Mesodermal cell (in vitro differentiated cells): ENCODE data around the gene CSTB.

ENCODE experiments used
- H3K27ac ChIP-seq: 2 replicates; pipeline ENCODE4 v1.7.0; 2013; ENCODE audit warnings: mild to moderate bottlenecking, low read depth, low read length, moderate library complexity; ENCODE audit not compliant: severe bottlenecking
- H3K36me3 ChIP-seq: 2 replicates; pipeline ENCODE4 v1.7.1; 2013; ENCODE audit warnings: mild to moderate bottlenecking, low read length, moderate library complexity; ENCODE audit not compliant: control insufficient read depth, insufficient read depth
- H3K4me1 ChIP-seq: one replicate; pipeline ENCODE4 v1.7.1; 2013; ENCODE audit warnings: mild to moderate bottlenecking, low read length; ENCODE audit not compliant: insufficient read depth, control insufficient read depth, poor library complexity, severe bottlenecking
- H3K4me3 ChIP-seq: 2 replicates; pipeline ENCODE4 v1.7.0; 2013; ENCODE audit warnings: low read length, control low read depth, mild to moderate bottlenecking; ENCODE audit not compliant: insufficient read depth, poor library complexity, severe bottlenecking; ENCODE audit errors: extremely low read depth
- H3K9me3 ChIP-seq: 2 replicates; pipeline ENCODE4 v1.7.1; 2013; ENCODE audit warnings: mild to moderate bottlenecking, low read length, moderate library complexity; ENCODE audit not compliant: control insufficient read depth
- WGBS, 2 experiments: methylation state at CpG; one replicate each; pipeline ENCODE4 v1.1.5; 2013; ENCODE audit warnings: missing lambda C conversion rate in 2 of 2; ENCODE audit not compliant: insufficient coverage in 2 of 2; 5-methylcytosine and 5-hydroxymethylcytosine counted together

The CSTB gene

DNA sequence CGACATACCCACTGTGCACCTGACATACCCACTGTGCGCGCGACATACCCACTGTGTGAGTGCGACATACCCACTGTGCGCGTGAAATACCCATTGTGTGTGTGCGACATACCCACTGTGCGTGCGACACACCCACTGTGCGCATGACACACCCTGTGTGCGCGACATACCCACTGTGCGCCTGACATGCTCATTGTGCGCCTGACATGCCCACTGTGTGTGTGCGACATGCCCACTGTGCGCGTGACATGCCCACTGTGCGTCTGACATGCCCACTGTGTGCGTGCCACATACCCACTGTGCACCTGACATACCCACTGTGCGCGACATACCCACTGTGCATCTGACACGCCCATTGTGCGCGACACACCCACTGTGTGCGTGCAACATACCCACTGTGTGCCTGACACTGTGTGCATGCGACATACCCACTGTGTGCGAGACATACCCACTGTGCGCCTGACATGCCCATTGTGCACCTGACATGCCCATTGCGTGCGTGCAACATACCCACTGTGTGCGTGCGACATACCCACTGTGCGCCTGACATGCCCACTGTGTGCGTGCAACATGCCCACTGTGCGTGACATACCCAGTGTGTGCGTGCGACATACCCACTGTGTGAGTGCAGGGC is 10.8 kb upstream of the CSTB start:
- Histone ChIP-seq H3K4me1 (peaks cover 5% of the 10 kb centered on the region), H3K36me3 (peaks cover 11% of the 10 kb centered on the region), H3K9me3 (no peaks in the 10 kb centered on the region), H3K27ac (no peak overlapping the region), H3K4me3 (no peak overlapping the region)
- WGBS, 2 experiments: 96% methylated on average over 37 to 38 of the region's 38 CpGs

DNA sequence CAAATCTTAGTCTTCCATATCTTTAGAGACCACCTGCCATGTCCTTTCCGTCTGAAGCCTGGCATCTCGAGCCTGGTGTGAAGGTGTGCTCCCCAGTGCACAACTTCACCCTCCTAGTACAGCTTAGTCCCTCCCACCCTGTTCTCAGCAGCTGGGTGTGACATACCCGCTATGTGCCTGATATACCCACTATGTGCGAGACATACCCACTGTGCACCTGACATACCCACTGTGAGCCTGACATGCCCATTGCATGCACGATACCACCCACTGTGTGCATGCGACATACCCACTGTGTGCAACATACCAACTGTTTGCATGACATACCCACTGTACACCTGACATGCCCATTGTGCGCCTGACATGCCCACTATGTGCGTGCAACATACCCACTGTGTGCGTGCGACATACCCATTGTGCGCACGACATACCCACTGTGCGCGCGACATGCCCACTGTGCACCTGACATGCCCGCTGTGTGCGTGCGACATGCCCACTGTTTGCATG is 10.2 kb upstream of the CSTB start:
- H3K36me3 ChIP-seq: peaks cover 6% of the 10 kb centered on the region
- H3K4me3 ChIP-seq: no peak overlapping the region
- H3K27ac ChIP-seq: no peak overlapping the region
- 91 to 94% methylated on average over 18 of the region's 18 CpGs for WGBS, 2 experiments
- no peaks in the 10 kb centered on the region for H3K9me3 ChIP-seq
- peaks cover 5% of the 10 kb centered on the region for H3K4me1 ChIP-seq

DNA sequence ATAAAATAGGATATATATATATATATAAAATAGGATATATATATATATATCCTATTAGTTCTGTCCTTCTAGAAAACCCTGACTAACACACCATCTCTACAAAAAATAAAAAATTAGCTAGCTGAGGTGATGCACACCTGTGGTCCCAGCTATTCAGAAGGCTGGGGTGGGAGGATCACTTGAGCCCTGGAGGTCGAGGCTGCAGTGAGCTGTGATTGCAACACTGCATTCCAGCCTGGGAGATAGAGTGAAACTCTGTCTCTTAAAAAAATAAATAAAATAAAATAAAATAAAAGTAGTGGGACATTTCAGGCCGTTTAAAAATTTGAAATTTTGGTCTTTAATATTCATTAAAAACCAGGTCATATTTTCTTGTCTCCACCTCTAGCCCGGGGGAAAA is 9.0 kb upstream of the CSTB start:
- Histone ChIP-seq H3K36me3 (no peaks in the 10 kb centered on the region), H3K4me1 (no peaks in the 10 kb centered on the region), H3K4me3 (no peak overlapping the region), H3K27ac (no peak overlapping the region), H3K9me3 (no peaks in the 10 kb centered on the region)
- no CpG with 5 or more reads among the region's 3 CpGs for WGBS, 2 experiments

DNA sequence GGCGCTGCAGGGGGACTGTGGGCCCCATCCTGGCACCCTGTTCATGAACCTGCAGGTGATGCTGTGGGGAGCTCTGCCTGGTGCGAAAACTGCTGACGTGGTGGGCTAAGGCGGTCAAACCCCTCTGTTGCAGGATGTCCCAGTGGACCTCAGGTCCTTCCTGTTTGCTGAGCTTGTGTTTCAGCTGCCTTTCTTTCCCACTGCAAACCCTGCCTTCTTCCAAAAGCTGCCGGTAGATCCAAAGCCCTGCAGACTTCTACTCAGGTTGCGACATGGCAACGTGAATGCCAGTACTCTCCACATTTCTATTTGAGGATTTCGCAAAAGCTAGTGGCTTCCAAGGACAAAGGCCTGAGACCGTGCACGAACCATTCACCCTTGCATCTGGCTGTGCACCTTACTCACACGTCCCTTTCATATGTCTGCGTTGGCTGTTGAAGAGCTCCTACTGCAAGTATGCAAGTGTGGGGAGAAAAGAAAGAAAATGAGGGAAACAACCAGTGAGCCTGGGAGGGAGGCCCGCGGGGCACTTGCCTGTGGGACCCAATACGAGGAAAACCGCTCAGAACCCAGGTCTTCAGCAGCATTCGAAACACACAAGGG is 7.1 kb upstream of the CSTB start:
- no peaks in the 10 kb centered on the region for H3K9me3 ChIP-seq
- no peak overlapping the region for H3K27ac ChIP-seq
- no peaks in the 10 kb centered on the region for H3K36me3 ChIP-seq
- no peaks in the 10 kb centered on the region for H3K4me1 ChIP-seq
- H3K4me3 ChIP-seq: no peak overlapping the region
- 90 to 94% methylated on average over 15 to 17 of the region's 17 CpGs for WGBS, 2 experiments

DNA sequence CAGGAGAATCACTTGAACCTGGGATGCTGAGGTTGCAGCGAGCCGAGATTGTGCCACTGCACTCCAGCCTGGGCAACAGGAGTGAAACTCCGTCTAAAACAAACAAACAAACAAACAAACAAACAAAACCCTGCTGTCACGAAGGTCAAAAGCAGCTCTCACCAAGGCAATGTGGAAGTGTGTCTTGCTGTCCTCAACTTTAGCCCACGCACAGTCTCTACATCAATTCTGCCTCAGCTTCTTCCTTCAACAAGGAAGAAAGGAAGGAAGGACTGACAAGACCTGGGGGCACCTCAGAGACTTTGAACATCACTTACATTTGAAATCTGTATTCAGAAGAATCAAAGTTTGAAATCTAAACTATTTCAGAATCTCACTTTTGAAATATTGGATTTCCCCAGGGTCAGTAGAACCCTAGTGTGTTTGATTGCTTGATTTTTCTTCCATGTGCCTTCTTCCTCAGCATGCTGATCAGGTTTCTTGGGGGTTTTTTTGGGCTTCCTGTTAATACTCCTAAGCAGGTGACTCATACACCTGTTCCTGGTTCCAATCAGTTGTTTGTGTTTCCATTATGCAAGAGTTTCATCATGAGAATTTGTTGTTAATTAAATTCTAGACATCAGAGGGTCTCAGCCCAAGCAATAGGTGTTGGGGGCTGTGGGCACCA is 6.5 kb upstream of the CSTB start:
- Histone ChIP-seq H3K9me3 (no peaks in the 10 kb centered on the region), H3K4me1 (no peaks in the 10 kb centered on the region), H3K36me3 (no peaks in the 10 kb centered on the region), H3K27ac (no peak overlapping the region), H3K4me3 (no peak overlapping the region)
- whole genome bisulfite sequencing, 2 experiments: 100% methylated on average over 1 of the region's 5 CpGs; no CpG with 5 or more reads in 1 of the 2 experiments

DNA sequence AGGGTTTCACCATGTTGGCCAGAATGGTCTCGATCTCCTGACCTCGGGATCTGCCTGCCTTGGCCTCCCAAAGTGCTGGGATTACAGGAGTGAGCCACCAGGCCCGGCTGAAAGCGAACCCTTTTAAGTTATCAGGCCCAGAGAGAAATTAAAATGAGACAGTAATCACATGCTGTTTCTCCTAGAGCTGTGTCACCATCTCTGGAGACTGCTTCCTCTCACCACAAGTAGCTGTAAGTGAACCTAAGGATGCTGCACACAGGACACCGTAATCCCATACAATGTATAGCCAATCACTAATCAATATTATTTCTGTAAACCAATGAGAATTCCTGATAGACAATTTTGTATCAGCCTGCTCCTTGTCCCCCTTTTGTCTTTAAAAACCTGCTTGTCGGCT is 5.7 kb upstream of the CSTB start:
- Histone ChIP-seq H3K4me1 (no peaks in the 10 kb centered on the region), H3K27ac (no peak overlapping the region)
- WGBS, 2 experiments: 68 to 98% methylated on average over 4 to 6 of the region's 6 CpGs

DNA sequence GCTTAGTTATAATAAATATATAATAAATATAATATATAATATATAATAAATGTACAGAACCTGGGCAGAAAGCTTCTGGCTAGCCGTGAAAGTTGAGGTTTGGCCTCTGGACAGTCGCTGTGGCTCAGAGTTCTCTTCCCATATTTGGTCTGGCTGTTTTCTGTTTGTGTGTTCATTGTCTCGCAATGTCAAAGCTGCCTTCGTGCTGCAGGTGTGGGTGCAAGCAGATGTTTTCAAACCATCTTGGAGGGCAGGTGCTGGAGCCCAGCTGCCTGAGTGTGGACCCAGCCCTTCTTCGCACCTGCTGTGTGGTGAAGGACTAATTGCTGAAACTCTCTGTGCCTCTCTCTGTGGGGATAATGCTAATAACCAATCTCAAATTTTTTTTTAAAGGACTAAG is 3.6 kb upstream of the CSTB start:
- 90 to 100% methylated on average over 4 to 5 of the region's 5 CpGs for WGBS, 2 experiments
- no peaks in the 10 kb centered on the region for H3K9me3 ChIP-seq

More for the DNA sequence above, 5.7 kb upstream of the CSTB start:
- no peaks in the 10 kb centered on the region for H3K9me3 ChIP-seq
- no peaks in the 10 kb centered on the region for H3K36me3 ChIP-seq
- H3K4me3 ChIP-seq: no peak overlapping the region

DNA sequence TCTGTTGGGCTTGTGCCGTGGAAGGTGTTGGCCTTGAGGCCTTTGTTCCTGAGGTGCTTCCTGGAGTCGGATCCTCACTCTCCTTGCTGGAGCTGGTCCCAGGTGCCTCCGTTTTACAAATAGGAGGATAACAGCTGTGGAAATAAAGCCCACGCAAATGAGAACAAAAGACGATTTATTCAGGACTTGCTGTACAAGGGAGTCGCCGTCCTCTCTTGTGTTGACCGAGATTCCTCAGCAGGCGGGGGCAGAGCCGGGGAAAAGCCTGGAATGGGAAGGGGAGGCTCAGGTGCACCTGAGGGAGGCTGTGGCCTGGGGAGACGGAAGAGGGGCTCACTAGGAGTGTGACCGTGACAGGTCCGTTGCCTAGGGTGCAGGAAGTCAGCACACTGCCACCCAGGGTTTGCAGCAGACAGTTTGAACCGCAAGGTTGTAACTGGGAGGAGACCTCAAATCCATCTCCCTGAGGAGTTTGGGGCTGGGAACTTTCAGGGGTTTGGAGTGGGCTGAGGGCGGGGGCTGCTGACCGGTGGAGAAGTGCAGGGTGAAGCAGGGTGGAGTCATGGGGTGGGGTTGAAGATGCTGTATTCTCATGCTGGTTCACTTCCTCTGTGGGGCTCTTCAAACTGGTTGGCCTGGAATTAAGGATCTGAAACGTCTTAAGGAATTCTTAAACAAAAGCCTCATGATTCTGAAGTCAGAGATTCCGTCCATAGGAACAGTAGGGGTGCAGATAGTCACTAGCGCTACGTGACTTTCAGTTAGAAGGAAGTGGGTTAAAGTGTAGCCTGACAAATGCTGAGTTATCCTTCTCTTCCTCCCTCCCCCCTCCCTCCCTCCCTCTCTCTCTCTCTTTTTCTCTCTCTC is 2.6 kb upstream of the CSTB start:
- H3K27ac ChIP-seq: no peak overlapping the region
- 62 to 75% methylated on average over 16 to 17 of the region's 20 CpGs for WGBS, 2 experiments
- H3K4me3 ChIP-seq: no peak overlapping the region
- H3K4me1 ChIP-seq: peaks cover 4% of the 10 kb centered on the region
- peaks cover 10% of the 10 kb centered on the region for H3K36me3 ChIP-seq
- no peaks in the 10 kb centered on the region for H3K9me3 ChIP-seq

More for the DNA sequence above, 3.6 kb upstream of the CSTB start:
- Histone ChIP-seq H3K4me3 (no peak overlapping the region), H3K4me1 (peaks cover 4% of the 10 kb centered on the region), H3K27ac (no peak overlapping the region), H3K36me3 (peaks cover under 1% of the 10 kb centered on the region)

DNA sequence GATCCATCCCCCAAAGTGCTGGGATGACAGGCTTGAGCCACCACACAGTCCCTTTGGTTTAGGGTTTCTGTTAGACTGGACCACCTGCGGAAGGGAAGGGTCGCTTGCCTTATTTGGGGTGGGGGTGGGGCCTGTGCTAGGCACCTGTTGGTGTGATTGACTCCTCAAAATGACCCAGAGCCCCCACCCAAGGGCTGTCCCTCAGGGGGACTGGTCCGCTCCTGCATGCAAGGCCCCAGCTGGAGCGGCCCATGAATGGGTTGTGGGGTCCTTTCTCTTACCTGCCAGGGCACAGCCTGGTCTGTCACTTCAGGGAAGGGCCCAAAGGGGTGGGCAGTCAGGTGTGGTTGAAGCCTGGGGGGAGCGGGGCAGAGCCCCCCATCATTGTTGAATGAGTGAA is 1.8 kb upstream of the CSTB start:
- Histone ChIP-seq H3K27ac (no peak overlapping the region), H3K4me3 (no peak overlapping the region), H3K4me1 (peaks cover 4% of the 10 kb centered on the region), H3K36me3 (peaks cover 18% of the 10 kb centered on the region), H3K9me3 (no peaks in the 10 kb centered on the region)
- 96 to 100% methylated on average over 1 to 3 of the region's 5 CpGs for WGBS, 2 experiments

DNA sequence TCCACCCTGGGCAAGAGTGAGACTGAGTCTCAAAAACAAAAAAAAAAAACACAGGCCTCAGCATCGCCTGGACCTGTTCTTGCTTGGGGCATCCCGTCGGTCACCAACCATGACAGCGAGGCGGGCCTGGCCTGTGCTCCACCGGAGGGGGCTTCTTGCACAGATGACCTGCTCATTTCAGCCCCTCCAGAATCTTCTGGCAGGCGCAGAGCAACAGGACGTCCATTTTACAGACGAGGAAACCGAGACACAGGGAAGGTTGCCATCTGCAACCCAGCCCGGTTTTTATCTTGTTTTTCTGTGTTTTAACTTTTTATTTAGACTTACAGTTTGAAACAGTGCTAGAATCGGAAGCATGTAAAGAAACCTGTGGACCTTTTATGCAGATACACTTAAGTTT is 918 bp downstream of the CSTB start:
- peaks cover 4% of the 10 kb centered on the region for H3K4me1 ChIP-seq
- no peaks in the 10 kb centered on the region for H3K9me3 ChIP-seq
- no peak overlapping the region for H3K27ac ChIP-seq
- WGBS, 2 experiments: 80 to 86% methylated on average over 10 to 11 of the region's 12 CpGs
- peak overlapping the region; percentile 89 for H3K4me3 ChIP-seq
- H3K36me3 ChIP-seq: peaks cover 25% of the 10 kb centered on the region
